Measurements from ENCODE around the gene POFUT2.

POFUT2 gene, protein sequence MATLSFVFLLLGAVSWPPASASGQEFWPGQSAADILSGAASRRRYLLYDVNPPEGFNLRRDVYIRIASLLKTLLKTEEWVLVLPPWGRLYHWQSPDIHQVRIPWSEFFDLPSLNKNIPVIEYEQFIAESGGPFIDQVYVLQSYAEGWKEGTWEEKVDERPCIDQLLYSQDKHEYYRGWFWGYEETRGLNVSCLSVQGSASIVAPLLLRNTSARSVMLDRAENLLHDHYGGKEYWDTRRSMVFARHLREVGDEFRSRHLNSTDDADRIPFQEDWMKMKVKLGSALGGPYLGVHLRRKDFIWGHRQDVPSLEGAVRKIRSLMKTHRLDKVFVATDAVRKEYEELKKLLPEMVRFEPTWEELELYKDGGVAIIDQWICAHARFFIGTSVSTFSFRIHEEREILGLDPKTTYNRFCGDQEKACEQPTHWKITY

DNA sequence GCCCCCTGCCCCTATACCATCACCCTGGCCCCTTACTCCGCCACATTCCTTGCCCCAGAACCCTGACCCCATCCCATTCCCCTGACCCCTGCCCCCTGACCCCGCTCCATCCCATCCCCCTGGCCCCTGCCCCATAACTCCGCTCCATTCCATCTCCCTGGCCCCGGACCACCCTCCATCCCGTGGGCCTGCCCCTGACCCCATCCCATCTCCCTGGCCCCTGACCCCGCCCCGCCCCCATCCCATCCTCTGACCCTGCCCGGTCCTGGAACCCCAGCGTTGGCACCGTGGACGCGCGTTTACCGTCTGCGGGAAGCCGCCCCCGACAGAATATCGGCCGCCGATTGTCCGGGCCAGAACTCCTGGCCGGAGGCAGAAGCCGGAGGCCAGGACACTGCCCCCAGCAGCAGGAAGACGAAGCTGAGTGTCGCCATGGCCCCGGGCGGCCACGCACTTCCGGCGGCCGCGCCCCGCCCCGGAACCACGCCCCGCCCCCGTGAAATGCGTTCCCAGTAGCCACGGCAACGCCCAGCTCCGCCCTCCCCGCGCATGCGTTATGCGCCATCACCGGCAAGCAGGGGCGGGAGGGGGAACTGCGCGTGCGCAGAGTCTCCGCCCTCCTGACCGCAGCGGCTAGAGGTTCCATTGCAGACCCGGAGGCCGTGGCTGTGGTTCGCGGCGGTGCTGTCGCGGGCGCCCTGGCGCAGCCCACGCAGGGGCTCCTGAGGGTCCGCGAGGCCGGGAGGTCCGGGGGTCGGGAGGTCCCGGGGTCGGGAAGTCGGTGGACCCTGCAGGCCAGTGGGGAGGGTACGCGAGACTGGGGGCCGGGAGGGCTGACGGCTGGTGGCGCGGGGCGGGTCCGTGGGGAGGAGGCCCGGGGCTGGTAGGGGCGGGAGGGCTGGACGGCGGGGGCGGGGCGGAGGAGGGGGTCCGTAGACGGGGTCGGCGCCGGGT is at the start of gene POFUT2:
Gene POFUT2, minus strand, starts transcription at position 458 of the 954 bp plus-strand sequence. Its CDS starts 24 bp downstream, at position 434.
- DNase-seq: peak; percentile 98

DNA sequence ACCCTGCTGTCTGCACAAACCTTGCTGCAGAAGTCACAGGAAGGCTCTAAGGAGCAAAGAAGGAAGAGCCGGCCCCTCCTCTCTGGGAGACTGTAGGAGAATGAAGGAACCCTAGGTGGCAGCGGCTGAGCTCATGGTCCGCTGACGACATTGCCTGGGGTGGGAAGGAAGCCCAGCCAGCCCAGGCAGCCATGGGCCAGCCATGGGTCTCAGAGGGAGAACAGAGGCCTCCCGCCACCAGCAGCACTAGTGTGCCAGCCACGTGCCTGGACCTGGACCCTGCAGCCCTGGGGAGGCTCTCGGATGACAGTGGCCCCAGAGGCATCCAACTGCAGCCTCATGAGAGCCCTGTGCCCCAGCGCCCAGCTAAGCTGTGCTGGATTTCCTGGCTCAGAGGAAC is 49.2 kb upstream of the POFUT2 start:
- peak; percentile 62 for DNase-seq

DNA sequence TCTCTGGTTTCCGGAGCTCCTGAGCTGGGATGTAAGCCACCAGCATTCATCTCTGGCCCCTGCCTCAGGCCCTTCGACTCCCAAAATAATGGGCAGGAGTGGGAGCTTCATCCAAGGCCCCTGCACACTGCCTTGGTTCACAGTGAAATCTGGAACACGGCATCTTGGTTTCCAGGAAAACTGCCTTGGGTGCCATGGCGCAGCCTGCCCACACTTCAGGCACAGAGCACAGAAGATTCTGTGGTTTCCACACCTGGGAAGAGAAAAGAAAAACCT is 48.8 kb upstream of the POFUT2 start:
- no peak for DNase-seq

DNA sequence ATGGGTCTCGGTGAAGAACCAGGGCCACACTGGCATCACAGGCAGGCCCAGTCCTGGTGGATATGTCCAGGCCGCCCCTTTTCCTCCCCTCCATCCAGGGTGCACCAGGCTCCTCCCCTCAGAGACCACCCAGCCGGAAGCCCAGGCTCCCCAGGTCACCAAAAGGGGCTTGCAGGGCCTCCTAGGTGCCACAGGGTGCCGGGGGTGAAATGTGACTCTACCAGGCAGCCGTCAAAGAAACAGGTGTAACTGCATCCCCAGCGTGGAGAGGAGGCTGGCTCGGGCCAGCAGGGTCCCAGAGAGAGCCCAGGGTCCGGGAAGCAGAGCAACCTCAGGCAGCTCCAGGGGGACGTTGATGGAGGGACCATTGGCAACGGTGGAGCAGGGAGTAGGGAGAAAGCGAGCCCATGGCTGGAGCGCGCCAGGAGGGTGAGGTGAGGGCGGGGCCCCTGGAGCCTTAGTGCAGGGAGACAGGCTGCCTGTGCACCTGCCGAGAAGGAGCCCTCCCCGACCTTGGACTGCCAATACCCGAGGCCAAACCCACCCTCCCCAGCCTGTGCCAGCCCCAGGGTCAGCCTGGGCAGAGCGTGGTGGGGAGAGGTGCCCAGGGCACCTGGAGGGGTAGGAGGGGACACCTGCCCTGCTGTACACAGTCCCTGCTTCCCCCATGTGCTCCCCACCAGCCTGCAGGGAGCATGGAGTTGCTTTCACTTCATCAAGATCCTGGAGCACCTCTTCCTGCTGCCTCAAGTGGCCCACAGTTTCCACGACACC is 48.3 kb upstream of the POFUT2 start:
- DNase-seq: peak; percentile 20

DNA sequence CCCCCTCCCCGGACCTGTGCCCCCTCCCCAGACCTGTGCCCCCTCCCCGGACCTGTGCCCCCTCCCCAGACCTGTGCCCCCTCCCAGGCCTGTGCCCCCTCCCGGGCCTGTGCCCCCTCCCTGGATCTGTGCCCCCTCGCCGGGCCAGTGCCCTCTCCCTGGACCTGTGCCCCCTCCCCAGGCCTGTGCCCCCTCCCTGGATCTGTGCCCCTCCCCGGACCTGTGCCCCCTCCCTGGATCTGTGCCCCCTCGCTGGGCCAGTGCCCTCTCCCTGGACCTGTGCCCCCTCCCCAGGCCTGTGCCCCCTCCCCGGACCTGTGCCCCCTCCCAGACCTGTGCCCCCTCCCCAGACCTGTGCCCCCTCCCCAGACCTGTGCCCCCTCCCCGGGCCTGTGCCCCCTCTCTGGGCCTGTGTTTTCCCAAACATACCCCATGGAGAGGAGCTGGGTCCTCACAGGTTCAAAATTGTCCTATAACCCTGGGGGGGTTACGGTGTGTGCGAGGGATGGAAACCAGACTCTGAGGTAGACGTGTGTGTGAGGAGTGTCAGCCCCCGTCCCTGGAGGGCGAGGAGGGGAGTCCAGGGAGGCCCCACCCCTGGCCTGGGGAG is 47.6 kb upstream of the POFUT2 start:
- peak; percentile 19 for DNase-seq

DNA sequence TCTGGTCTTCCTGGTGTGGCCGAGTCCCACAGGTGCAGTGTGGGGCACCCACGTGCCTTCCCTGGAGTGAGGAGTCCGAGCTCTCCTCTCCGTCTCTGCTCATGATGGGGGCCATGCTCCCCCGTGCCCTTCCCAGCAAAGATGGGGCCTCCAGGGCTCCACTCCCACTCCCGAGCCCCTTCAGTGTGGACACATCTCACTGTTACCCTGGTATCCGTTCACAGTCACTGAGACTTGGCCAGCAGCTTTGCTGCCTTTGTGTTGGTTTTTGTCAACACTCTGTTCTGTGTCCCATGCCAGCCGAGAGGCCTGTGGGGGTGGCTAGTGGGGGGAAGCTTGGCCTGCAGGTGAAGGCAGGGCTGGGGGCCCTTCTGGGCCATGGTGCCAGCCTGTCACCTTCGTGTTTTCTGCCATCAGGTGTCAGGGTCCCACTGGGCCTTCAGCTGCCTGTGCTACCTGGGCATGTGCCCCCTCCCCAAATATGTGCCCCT is 46.9 kb upstream of the POFUT2 start:
- no peak for DNase-seq

DNA sequence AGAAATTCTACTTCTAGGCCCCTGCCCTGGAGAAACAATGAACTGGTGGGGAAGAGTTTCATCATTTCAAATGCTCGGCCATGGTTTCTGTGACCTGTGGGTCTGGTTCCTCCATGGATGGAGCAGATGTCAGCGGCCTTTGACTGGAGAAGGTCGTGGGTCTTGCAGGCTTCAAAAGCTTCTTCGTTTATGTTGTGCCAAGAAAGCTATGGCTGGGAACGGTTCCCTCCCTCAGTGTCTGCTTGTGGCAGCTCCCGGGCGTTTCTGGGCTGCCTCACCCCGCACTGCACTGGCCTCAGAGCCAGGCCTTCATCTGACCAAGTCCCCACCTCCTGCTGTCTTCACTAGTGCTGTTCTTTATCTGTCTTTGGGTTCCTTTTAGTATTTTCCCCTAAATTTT is 46.4 kb upstream of the POFUT2 start:
- no peak for DNase-seq

DNA sequence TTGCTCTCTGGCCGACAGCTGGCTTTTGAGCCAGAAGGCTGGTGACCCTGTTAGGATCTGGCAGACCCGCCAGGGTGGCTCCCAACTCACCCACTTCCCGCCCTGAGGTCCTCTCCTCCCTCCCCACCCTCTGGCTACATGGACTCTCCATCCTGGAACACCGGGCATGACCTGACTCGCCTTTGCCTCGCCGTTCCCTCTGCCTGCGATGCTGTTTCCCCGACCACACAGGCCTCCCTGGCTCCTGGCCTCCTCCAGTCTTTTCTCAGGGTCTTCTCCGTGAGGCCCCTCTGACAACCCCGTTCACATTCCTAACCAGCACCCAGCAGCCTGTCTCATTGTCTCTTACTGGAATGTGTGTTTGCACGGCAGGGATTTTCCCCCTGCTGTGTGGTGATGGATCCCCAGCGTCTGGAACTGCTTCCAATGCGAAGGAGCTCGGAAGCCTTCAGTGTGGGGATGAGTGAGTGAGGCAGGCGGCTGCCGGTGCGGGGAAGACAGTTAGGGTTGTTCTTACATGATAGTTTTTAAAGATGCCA is 46.0 kb upstream of the POFUT2 start:
- DNase-seq: no peak

DNA sequence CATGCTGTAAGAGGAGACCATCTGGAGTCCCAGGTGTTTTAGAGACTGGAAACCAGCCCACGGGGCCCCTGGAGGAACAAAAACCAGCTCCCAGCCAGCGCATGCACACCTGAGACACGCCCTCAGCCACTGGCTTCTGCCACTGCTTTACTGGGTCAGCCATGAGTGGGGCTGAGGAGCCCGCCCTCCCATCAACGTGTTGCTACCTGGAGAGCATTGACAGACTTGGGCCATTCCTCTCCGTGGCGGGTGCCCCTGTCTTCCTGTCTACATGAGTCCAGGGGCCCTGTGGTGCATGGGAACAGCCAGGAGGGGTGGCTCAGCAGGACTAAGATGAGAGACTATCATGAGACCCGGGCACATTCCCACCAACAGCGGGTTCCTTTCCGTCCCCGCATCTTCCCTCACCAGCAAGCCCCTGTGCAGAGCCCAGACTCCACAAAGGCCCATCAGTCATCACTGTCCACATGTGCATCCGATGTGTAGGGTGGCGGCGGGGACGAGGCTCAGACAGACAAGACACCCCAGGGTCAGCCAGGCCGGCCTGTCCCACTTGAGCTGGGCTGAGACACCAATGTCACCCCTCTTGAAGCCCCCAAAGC is 45.4 kb upstream of the POFUT2 start:
- DNase-seq: no peak

DNA sequence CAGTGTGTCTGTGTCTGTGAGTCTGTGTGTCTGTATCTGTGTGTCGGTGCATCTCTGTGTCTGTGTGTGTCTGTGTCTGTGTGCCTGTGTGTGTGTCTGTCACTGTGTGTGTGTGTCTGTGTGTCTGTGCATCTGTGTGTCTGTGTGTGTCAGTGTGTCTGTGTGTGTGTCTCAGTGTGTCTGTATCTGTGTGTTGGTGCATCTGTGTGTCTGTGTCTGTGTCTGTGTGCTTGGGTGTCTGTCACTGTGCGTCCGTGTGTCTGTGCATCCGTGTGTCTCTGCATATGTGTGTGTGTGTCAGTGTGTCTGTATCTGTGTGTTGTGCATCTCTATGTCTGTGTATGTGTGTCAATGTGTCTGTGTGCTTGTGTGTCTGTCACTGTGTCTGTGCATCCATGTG is 44.7 kb upstream of the POFUT2 start:
- no peak for DNase-seq

DNA sequence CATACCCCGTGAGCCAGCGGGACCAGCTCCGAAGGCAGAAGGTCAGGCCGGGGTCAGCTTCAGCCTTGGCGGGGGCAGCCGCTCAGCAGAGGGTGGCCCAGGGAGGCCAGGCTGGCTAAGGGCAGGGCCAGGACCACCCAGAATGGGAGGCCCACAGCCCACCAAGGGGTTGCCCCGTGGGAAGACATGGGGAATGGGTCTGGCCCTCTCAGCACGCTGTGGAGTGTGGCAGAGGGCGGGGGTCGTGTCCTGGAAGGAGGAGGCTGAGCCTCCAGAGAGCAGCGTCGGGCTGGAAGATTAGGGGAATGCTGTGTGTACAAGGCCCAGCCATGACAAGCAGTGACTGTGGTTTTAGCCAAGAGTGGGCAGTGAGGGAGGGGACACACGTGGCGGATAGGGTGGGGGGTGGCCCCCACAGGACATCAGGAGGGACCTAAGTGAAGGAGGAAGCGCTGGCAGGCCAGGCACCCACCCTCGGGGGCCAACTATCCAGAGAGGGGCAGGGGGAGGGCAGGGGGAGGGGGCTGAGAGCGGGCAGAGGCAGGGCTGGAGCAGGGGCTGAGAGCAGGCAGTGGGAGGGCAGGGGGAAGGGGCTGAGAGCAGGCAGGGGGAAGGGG is 43.9 kb upstream of the POFUT2 start:
- DNase-seq: peak; percentile 26

DNA sequence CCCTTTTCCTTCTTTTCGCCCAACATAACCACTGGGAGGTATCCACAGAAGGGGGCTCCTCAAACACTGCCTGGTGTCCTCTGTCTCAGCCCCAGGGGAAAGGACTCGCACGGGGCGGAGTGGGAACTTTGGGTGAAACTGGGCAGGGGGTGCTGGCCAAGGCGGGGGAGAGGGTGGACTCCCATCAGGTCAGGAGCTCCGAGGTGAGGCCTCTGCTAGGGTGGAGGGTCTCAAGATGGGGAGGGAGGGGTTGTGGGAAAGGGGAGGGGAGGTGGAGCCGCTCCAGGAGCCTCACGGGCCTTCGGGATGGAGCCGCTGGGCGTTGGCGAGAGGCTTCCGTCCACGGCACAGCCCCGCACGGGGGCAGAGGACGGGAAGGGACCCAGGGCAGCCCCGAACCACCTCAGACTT is 43.2 kb upstream of the POFUT2 start:
- no peak for DNase-seq

DNA sequence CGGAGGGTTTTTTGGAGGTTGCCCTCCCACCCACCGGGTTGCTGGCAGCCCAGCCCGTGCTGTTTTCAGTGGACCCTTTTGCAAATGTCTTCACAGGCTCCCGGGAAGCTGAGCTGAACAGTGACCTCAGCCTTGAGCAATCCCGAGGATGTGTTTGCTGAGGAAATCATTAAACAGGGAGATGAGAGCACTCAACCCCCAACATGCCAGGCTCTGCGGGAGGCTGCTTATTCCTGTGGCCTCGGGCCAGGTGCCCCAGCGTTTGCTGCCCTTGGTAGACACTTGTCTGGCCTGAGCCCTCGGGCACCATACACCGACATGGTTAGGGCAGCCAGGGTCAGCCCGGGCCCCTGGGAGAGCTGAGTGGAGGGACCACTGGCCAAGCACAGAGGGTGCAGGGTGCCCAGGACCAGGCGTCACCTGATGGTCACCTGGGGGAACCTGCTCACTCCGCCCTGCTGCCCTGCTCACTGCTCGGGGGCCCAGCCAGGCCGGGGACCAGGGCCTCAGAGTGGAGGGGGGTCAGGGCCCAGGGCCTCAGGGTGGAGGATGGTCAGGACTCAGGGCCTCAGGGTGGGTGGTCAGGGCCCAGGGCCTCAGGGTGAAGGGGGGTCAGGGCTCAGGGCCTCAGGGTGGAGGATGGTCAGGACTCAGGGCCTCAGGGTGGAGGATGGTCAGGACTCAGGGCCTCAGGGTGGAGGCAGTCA is 42.5 kb upstream of the POFUT2 start:
- DNase-seq: peak; percentile 55

DNA sequence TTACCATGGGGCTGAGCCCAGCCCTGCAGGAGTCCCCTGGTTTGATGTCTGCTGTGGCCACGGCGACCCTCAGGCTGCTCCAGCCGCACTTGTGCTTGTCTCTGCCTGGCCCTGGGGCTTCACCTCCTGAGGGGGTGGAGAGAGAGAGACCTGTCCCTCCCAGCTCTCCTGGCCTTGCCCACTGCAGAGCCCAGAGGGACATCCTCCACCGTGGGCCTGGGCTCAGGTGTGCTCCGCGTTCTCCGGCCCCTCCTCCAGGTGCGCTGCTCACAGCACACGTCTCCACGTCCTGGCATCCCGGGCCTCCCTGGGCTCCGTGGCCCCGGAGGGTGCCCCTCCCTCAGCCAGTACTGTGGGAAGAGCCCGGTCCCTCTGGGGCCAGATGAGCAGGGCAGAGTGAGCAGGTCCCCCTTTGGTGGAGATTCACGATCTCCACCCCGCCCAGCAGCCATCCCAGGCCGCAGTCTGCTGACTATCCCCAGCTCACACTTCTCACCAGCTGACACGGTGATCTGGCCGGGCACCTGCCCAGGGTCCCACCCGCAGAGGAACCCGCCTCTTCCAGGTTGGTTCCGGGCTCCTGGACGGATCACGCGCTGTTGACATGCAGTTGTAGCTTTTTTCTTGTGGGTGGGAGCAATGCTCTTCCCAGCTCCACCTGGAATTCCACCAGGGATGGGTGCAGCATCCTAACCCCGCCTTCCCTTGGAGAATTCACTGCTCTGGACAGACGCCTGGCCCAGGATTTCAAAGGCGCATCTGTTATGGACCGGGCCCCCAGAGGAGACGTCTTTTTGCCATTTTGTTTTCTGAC is 41.8 kb upstream of the POFUT2 start:
- DNase-seq: peak; percentile 21

DNA sequence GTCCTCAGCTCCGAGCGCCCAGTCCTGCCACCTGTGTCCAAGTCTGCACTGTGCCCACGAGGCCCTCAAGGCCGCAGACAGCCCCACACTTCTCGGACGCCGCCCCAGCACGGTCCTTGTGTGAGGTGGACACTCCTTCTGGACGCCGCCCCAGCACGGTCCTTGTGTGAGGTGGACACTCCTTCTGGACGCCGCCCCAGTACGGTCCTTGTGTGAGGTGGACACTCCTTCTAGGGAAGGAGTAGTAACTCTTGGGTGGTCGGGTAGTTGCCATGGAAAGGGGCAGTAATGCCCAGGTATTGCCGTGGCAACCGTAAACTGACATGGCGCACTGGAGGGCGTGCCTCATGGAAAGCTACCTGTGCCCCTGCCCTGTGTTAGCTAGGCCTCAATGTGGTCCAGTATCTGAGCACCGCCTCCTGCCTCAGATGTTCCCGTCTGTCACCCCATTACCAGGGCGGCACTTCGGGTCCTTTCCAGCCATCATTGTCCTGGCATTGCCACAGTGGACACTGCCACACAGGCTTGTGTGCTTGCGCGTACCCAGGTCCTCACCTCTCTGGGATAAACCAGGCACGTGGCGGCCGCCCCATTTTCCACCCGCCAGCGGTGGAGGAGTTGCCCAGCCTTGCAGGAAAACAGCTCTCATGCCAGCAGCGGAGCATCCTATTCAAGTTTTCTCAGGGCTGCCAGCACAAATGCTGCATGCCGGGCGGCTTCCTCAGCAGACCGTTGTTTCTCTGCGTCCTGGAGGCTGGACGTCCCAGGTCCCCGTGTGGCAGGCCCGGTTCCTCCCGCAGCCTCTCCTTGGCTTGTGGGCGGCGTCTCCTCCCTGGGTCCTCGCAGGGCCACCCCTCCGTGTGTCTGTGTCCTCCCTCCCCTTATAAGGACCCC is 40.8 kb upstream of the POFUT2 start:
- peak; percentile 51 for DNase-seq

DNA sequence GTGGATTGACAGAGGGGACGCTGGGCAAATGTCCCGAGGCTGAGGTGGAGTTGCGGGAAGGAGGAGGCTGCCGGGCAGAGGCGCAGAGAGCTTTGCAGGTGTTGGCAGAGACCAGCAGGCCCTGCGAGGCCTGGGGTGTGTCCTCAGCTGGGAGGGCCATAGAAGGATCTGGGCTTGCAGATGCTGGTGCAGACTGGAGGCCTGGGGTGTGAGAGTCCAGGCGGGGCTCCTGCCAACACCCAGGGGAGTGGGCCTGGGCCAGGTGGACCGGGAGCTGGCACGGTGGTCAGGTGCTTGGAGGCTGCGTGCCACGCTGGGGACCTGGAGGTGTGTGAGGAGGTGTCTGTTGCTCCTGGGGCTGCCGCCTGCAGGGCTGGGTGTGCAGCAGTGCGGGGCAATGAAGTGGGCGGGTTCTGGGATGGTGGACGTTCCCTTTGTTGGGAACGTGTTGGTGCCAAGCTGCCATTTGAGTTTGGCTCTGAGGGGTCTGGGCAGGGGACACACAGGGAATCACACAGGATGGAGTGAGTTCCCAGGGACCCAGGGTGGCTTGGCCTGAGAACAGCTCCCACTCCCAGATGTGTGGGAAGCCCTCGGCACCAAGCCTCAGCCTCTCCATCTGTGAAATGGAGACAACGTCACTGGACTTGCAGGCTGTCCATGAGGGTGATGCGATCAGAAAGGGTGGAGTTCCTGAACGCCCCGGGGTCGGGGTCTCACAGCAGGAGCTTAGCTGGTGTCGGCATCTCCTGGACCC is 39.9 kb upstream of the POFUT2 start:
- DNase-seq: peak; percentile 25

DNA sequence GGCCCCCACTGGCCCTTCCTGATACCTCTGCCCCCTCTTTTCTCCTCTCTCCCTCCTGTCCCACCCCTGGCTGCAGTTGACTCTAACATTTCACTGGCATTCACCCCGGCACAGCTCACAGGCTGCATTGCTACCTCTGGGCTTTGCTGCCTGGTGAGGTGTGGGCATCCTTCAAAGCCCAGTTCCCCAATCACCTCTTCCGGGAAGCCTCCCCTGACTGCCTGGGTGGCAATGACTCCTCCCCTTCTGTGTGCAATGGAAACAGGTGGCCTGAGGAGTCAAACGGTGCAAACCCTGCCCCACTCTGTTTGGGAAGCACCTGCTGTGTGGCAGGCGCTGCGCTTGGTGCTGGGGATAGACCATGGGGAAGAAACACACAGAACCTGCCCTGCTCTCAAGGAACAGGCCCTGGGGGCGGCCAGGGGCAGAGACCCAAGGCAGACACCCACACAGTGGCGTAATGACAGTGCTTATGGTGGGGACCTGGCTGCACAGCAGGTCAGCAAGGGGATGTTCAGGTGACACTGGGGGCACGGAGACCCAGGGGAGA is 39.3 kb upstream of the POFUT2 start:
- DNase-seq: peak; percentile 31
